HuH-7 (cell line): Measurements from ENCODE around the gene SPATA18.

Source experiments
- DNase-seq: peaks from one replicate; pipeline ENCODE4 v3.0.0; 2011; ENCODE audit warnings: low spot score

Gene SPATA18, protein sequence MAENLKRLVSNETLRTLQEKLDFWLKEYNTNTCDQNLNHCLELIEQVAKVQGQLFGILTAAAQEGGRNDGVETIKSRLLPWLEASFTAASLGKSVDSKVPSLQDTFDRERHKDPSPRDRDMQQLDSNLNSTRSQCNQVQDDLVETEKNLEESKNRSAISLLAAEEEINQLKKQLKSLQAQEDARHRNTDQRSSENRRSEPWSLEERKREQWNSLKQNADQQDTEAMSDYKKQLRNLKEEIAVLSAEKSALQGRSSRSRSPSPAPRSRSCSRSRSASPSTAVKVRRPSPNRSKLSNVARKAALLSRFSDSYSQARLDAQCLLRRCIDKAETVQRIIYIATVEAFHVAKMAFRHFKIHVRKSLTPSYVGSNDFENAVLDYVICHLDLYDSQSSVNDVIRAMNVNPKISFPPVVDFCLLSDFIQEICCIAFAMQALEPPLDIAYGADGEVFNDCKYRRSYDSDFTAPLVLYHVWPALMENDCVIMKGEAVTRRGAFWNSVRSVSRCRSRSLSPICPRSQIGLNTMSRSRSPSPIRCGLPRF

DNA sequence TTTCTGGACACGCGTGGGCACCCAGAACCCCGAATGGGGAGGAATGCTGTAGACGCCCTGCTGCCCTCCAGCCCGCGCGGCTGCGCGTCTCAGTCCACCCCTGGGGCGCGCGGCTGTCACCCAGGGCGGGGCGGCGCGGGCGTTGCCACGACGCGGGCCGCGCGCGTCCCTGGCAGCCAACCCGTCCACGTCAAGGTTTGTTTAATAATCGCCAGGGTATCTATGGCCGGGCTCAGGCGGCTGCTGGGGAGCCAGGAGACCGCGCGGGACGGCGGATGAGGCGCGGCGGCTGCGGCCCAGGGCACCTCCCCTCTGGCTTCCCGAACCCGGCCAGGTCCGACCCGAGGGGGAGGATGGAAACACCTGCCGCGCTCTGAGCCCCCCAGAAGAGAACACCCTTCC is at the start of gene SPATA18:
TSS of gene SPATA18 (plus strand) at position 92 of the 402 bp plus-strand sequence. CDS start 401 bp downstream, outside the sequence.
- DNase-seq, result no peak

GRCh38 chr4:52001616-52002015 is 49.5 kb upstream of the SPATA18 start:
- DNase-seq, result no peak

DNA sequence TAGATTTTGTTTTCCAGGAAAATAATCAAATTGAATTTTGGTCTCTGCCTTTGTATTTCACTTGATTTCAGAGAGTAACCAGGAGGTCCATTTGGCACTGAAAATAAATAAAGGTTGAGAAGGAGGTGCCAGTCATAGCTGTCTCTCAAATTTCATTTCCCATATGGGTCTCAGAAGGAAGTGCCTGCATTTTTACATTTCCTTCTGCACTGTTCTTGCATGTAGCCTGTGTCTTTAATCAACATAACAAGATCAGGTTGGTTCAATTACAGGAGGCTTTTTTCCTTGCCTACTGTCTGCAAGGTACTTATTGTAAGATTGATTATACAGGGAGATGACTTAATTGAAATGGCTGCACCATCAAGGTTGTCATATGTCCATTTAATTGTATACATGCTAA is 46.7 kb upstream of the SPATA18 start:
- no peak for DNase-seq

GRCh38 chr4:52005604-52006273 is 45.4 kb upstream of the SPATA18 start:
- DNase-seq, result no peak

GRCh38 chr4:52006887-52007286 is 44.2 kb upstream of the SPATA18 start:
- no peak for DNase-seq

DNA sequence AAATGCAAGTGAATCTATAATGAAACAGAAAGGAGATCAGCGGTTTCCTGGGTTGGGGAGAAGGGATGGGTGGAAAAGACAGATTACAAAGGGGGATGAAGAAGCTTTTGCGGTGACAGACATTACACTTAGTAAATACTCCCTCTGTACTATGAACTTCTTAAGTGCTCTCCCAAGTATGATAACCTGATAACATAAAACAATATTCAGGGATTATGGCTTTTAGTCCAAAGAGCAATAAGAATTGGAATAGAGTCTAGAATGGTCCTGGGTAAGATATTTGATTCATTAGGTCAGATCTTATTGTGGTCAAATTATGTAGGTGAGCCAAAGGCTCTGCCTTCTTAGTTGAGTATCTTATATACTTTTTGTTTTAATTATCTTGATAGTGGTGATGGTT is 40.1 kb upstream of the SPATA18 start:
- no peak for DNase-seq

GRCh38 chr4:52012651-52013050 is 38.5 kb upstream of the SPATA18 start:
- DNase-seq, result no peak

GRCh38 chr4:52014903-52015302 is 36.2 kb upstream of the SPATA18 start:
- no peak for DNase-seq

- peak; percentile 77 for DNase-seq
Measured at GRCh38 chr4:52015366-52015765, 35.7 kb upstream of the SPATA18 start.

DNA sequence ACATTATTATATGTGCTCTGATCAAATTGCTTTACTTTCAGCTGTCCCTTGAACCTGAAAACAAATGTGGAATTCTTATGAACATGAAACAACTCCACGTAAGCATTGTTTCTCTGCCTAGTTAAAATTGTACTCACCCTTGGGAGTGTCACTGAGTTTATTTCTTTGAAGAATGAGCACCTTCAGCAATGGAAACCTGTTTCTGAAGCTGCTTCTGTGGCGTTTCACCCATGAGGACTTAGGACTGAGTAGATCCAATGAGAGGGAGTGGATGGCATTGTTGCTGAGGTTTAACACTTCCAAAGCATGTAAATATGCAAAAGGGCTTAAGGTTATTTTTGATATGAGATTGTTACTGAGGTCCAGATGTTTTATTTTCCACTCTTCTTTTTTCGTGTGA is 34.1 kb upstream of the SPATA18 start:
- DNase-seq, result no peak

- DNase-seq, result no peak
Measured at GRCh38 chr4:52017814-52018213, 33.3 kb upstream of the SPATA18 start.

- DNase-seq, result no peak
Measured at GRCh38 chr4:52019936-52020657, 31.0 kb upstream of the SPATA18 start, which contains the start of gene LRRC66. TSS of gene LRRC66 (minus strand) at chr4:52020363. CDS start at chr4:52017613, 2,750 bp downstream.

GRCh38 chr4:52028970-52029369 is 22.1 kb upstream of the SPATA18 start:
- no peak for DNase-seq

- no peak for DNase-seq
Measured at GRCh38 chr4:52032005-52032404, 19.1 kb upstream of the SPATA18 start.

DNA sequence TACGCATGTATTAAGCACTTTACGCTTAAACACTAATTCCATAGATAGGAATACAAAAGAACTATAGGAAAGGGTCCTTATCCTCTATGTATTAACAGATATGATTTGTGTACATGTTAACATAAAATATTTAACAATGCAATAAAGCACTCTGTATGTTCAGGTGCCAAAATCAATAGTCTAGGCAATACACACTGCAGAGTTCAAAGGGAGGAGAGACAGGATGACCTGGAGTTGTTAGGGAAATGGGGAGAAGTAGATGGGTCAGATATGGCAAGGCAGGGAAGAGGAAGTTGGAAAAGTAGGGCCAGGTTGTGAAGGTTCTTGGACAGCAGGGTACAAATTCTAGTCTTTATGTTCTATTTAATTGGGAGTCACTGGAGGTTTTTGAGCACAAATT is 15.9 kb upstream of the SPATA18 start:
- DNase-seq, result no peak

DNA sequence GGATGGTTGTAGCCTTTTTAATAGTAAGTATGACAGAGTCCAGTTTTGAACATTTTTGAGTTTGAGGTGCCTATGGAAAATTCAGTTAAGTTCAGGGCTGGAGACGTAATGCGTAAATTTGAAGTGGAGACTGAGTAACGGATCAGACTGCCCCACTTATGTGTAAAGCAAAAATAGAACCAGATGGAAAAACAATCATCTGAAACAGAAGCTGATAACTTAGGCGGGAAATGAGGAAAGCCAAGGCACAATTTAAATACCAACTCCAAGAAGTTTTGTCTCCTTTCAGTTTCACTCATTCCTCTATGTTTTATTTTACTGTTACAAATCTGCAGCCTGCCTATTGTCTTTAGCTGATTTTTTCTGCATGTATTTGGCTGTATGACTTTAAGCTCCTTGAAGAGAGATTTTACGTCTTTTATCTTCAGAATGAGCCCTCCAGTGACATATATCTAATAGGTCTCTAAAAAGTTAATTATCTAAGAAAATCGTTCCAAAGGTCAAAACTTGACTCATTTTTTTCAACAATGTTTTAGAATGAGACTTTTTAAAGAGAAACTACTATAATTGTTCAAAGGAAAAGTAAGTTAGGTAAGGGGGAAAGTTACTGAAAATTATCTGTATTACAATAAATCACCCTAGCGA is 14.1 kb upstream of the SPATA18 start:
- no peak for DNase-seq

GRCh38 chr4:52037689-52038102 is 13.4 kb upstream of the SPATA18 start:
- peak; percentile 74 for DNase-seq

DNA sequence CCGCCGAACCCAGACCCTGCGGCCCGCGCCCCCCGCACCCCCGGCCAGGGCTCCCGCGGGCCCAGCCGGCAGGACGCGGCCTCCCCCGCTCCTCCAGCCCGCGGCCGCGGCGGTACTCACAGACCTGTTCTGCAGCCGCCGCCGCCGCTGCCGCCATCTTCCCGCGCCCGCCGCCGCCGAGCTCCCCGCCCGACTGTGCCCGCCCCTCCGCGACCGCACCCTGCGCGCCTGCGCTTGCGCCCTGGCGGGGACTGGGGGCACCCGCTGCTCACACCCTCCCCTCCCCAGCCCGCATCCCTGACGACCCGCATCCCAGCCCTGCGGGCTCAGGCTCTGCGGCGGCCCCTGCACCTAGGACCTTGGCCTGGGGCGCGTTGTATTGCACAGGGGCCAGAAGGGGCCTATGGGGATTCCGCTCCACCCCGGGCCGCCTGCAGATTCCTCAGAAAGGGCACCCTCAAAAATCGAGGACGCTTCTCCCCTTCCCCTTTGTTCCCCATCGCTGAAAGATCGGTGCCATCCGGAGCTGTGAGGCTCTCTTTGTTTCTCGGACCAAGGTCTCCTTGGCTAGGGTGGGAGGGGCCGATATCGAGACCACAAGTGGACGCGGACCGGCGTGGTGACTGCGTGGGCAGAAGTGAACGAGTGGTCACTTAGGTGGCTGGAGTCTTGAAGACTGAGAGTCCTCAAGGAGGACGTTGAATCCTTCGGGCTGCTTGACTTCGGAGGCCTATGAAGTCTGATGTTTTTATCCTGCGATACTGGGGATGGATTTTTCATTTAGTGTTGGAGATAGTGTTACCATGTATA is 12.8 kb upstream of the SPATA18 start, which contains the start of gene SGCB:
TSS of gene SGCB (minus strand) at position 197 of the 810 bp plus-strand sequence. CDS start at position 157, 40 bp downstream.
- peak; percentile 91 for DNase-seq

DNA sequence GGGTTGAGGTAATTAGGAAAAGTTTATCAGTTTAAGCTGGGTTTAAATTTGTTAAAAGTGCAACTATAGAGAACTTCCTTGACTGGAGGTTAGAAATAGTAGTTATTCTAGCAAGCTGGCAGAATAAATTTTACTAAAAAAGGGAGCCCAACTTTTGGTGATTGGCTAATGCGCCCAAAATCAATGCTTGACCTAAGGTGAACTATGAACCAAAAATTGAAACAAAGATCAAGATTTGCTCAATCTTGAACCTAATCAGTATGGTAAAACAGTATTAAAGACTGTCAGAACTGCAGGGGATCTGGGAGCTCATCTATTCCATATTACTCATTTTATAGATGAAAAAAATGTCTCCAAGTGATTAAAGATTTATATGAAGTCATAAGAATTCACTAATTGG is 6.1 kb upstream of the SPATA18 start:
- no peak for DNase-seq

GRCh38 chr4:52049266-52049665 is 1.8 kb upstream of the SPATA18 start:
- DNase-seq, result no peak
